GM12865 (cell line): ENCODE data around the gene FRMD4A.
"Not testable (repeated sequence)": the region's sequence is repeated elsewhere in the genome, so short reads cannot be mapped to it uniquely, and the experiment has no call there.

ENCODE experiments used
- DNase-seq: peaks from one replicate; pipeline ENCODE4 v3.0.0; 2010; ENCODE audit warnings: low read depth
- H3K4me3 ChIP-seq: 2 replicates; pipeline ENCODE4 v1.5.1; 2011; ENCODE audit warnings: mild to moderate bottlenecking, low read depth, low read length, control low read depth
- CTCF ChIP-seq: IDR thresholded peaks from 2 replicates; pipeline ENCODE4 v1.5.1; 2011; ENCODE audit warnings: low read length, control low read depth, low read depth, inconsistent platforms; ENCODE audit not compliant: insufficient read depth; ENCODE audit errors: missing control alignments

FRMD4A gene

GRCh38 chr10:14068601-14069250 is 262.0 kb downstream of the FRMD4A start:
- no peak overlapping the region for H3K4me3 ChIP-seq
- DNase-seq = no peak
- TF ChIP-seq CTCF = no peak

- not testable (repeated sequence) for DNase-seq, H3K4me3 ChIP-seq
Measured at GRCh38 chr10:14067638-14068037, 263.1 kb downstream of the FRMD4A start.

- no peak for DNase-seq
- no peak for TF ChIP-seq CTCF
- H3K4me3 ChIP-seq = no peak overlapping the region
Measured at GRCh38 chr10:14066106-14066505, 264.6 kb downstream of the FRMD4A start.

GRCh38 chr10:14063531-14064285 is 267.0 kb downstream of the FRMD4A start:
- TF ChIP-seq CTCF = no peak
- no peak for DNase-seq
- H3K4me3 ChIP-seq = no peak overlapping the region

- no peak overlapping the region for H3K4me3 ChIP-seq
- no peak for TF ChIP-seq CTCF
- DNase-seq = no peak
Measured at GRCh38 chr10:14062528-14063260, 268.0 kb downstream of the FRMD4A start.

- no peak for DNase-seq
- no peak for TF ChIP-seq CTCF
Measured at GRCh38 chr10:14060320-14061070, 270.2 kb downstream of the FRMD4A start.

GRCh38 chr10:14056610-14057332 is 274.0 kb downstream of the FRMD4A start:
- no peak for TF ChIP-seq CTCF
- no peak overlapping the region for H3K4me3 ChIP-seq
- no peak for DNase-seq

More at GRCh38 chr10:14060320-14061070, 270.2 kb downstream of the FRMD4A start:
- H3K4me3 ChIP-seq = no peak overlapping the region
